Right lobe of liver (tissue), 4 donors: ENCODE measurements around the gene PRAMEF1.

Experiments used
- CTCF ChIP-seq, 4 donors: fragments of 200-600 bp in 3 of 4; fragments of 450-650 bp in 1 of 4; IDR thresholded peaks; one replicate each; pipeline versions ENCODE4 v1.5.1 to v1.8.0; 2016 to 2022; ENCODE audit warnings: antibody characterized with exemption in 4 of 4, mild to moderate bottlenecking in 2 of 4
- POLR2A ChIP-seq: fragments of 450-650 bp; IDR thresholded peaks from one replicate; pipeline ENCODE4 v1.6.1; 2017; ENCODE audit warnings: antibody characterized with exemption, mild to moderate bottlenecking
- donor health status: DM: no; HTN: no; CAD: no.
- donor health status: DM: no; HTN: no; CAD: no.
- donor health status: DM: no; HTN: yes; CAD: no.

GRCh38 chr1:12799730-12800129 is 8.5 kb downstream of the PRAMEF1 start:
- TF ChIP-seq CTCF (IDR thresholded peaks at IDR 0.05) (no peak), POLR2A (no peak)
